WI38 (cell line): ENCODE results near the gene FOS.

Experiments used
- H3K4me3 ChIP-seq: 2 replicates; pipeline ENCODE4 v1.5.1; 2011; ENCODE audit warnings: low read depth, mild to moderate bottlenecking, control low read depth, low read length
- TF ChIP-seq, protein P1 (sequence below): IDR thresholded peaks from 2 replicates; pipeline ENCODE4 v1.5.1; 2012; ENCODE audit warnings: low read depth, mild to moderate bottlenecking, control low read depth, low read length

Gene FOS

DNA sequence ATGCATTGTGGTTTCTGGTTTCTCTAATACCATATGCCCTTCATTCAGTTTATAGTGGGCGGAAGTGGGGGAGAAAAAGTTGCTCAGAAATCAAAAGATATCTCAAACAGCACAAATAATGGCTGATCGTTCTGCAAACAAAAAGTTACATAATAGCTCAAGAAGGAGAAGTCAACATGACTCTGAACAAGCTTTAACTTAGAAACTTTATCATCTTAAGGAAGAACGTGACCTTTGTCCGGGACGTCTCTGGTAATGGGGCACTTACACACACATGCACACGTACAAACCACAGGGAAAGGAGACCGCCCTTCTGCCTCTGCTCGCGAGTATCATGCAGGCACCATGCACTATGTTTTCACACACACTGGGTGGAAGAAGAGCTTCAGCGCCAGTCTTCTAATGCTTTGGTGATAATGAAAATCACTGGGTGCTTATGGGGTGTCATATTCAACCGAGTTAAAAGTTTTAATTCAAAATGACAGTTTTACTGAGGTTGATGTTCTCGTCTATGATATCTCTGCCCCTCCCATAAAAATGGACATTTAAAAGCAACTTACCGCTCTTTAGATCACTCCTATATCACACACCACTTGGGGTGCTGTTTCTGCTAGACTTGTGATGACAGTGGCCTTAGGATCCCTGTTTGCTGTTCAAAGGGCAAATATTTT, 4.7 kb downstream of the FOS start:
- no peak overlapping the region for H3K4me3 ChIP-seq
- TF ChIP-seq, protein P1, sequence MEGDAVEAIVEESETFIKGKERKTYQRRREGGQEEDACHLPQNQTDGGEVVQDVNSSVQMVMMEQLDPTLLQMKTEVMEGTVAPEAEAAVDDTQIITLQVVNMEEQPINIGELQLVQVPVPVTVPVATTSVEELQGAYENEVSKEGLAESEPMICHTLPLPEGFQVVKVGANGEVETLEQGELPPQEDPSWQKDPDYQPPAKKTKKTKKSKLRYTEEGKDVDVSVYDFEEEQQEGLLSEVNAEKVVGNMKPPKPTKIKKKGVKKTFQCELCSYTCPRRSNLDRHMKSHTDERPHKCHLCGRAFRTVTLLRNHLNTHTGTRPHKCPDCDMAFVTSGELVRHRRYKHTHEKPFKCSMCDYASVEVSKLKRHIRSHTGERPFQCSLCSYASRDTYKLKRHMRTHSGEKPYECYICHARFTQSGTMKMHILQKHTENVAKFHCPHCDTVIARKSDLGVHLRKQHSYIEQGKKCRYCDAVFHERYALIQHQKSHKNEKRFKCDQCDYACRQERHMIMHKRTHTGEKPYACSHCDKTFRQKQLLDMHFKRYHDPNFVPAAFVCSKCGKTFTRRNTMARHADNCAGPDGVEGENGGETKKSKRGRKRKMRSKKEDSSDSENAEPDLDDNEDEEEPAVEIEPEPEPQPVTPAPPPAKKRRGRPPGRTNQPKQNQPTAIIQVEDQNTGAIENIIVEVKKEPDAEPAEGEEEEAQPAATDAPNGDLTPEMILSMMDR = no peak

DNA sequence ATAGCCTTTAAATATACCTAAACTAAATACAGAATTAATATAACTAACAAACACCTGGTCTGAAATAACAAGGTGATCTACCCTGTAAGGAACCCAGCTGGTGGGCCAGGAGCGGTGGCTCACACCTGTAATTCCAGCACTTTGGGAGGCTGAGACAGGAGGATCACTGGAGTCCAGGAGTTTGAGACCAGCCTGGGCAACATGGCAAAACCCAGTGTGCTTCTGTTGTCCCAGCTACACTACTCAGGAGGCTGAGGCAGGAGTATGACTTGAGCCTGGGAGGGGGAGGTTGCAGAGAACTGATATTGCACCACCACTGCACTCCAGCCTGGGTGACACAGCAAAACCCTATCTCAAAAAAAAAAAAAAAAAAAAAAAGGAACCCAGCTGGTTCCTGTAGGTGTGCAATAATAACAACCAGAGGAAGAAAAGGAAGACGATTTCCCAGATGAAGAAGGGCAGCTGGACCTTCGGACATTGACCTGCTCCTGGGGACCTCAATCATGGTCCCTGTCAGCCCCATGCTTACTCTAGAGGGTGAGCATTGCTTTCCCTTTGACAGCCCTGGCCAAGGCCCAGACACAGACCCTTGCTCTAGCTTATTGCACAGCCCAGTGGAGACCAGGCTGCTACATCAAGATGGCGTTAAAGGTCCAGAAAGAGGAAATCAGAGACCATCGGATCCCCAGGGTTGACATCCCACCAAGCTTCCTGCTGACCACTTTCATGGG, 5.4 kb downstream of the FOS start:
- no peak overlapping the region for H3K4me3 ChIP-seq
- TF ChIP-seq, protein P1 = no peak

DNA sequence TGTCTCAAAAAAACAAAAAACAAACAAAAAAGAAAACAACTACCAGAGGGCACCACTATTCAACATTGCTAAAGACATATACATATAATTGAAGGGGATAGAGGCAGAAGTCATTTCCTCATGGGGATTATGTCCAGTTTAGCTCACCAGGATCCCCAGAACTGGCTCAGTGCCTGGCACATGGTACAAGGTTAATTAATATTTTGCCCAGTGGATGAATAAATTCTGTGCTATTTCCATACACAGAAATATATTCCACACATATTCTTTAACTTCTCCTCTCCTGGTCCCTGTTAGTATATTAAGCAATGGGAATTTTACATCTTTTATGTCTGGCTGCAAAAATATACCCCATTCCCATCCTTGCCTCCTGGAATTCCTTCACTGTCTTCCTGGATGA, 6.7 kb downstream of the FOS start:
- TF ChIP-seq, protein P1 = no peak

DNA sequence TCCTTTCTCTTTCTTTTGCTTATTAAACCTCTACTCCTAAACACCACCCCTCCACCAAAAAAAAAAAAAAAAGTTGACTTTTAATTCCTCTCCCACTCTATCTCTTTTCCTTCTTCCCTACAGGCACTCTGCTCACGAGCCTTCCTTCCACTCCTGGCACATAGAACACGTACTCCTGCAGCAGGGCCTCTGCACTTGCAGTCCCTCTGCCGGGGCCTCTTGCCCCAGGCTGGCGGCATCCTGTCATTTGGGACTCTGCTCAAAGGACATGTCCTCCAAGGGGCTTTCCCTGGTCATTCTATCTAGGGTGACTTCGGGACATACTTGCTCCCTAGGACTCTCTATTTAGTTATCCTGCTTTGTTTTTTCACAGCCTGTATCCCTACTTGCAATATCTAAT, 7.7 kb downstream of the FOS start:
- TF ChIP-seq, protein P1 = no peak
- no peak overlapping the region for H3K4me3 ChIP-seq

More for the DNA sequence above, 6.7 kb downstream of the FOS start:
- H3K4me3 ChIP-seq = no peak overlapping the region

DNA sequence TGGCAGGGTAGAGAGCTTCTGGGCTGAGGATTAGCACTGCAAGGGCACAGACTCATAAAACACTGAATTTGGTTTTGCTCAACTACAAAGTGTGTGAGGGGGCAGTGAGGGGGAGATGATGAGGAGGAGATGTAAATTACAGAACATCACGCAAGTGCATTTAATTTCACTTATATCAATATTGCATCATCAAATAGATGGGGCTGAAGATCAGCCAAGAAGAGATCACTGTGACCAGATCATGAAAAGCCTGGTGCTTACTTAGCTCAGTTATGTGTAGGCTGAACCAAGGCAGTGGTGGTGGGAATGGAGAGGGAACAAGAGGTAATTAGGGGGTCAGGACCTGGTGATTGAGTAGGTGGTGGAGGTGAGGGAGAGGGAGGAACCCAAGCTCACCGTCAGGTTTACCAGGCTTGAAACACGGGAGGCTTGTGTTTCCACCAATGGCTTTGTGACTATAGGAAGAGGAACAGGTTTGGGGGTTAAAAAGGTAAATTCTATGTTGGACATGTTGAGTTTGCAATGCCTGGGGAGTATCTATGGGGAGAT, 11.3 kb downstream of the FOS start:
- no peak overlapping the region for H3K4me3 ChIP-seq
- TF ChIP-seq, protein P1 = no peak

DNA sequence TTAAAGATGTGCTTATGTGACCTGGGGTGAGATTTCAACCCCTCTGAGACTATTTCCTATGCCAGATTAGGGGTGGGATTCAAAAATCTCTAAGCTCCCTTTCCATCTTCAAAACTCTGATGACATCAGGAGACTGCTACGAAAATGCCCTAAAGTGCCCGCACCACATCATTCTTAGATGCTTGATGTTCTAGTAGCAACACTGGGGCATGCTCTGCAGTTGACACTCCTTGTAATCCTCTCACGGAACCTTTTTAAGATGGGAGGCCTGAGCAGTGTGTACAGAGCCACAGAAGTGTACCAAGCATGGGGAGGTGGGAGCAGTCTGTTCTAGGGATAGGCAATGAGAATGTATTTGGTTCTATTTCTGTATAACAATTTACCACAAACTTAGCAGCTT, 12.2 kb downstream of the FOS start:
- TF ChIP-seq, protein P1 = no peak
- H3K4me3 ChIP-seq = no peak overlapping the region

DNA sequence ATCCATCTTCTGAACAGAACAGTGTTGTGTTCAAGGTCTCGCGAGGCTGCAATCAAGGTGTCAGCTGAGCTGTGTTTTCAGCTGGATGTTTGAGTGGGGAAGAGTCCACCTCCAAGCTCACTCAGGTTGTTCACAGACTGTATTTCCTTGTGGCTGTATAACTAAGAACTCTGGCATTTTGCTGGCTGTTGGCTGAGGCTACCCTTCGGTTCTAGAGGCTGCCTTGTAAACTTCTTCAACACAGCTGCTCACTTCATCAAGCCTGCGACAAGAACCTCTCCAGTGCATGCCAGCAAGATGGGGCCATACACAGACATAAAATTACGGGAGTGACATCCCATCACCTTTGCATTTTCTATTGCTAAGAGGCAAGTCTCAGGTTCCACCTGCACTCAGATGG, 12.7 kb downstream of the FOS start:
- TF ChIP-seq, protein P1 = no peak

More for the DNA sequence above, 12.7 kb downstream of the FOS start:
- H3K4me3 ChIP-seq = no peak overlapping the region
